OCI-LY3 (cell line): ENCODE measurements around the gene ARHGAP22.

Source experiments
- CTCF ChIP-seq: fragments of 200-600, 300-600 bp; sonication (generic); IDR thresholded peaks from 2 replicates; pipeline ENCODE4 v1.5.1; 2014; ENCODE audit warnings: antibody characterized with exemption, low read length, low read depth
- EZH2phosphoT487 ChIP-seq: fragments of 200-600 bp; shearing (Covaris generic); IDR thresholded peaks from 2 replicates; pipeline ENCODE4 v1.6.1; 2018; ENCODE audit warnings: antibody characterized with exemption, mixed run types, low read depth

- TF ChIP-seq CTCF (no peak), EZH2phosphoT487 (no peak)
These were observed 18.1 kb upstream of the ARHGAP22 start for GRCh38 chr10:48623009-48623408.
